Skeletal muscle tissue (tissue), 4 donors: ENCODE data around the gene METTL25B. TPM values are rescaled to one million over a fixed set of nuclear protein-coding genes. Genes with fewer than 3 reads are reported as not detected.

Experiments used
- H3K27ac ChIP-seq: one replicate; pipeline ENCODE4 v1.7.0; 2013; ENCODE audit warnings: mild to moderate bottlenecking, low read depth, low read length, inconsistent platforms
- H3K27me3 ChIP-seq, 3 donors: one replicate each; pipeline ENCODE4 v1.7.0; 2013; ENCODE audit warnings: low read length in 3 of 3; ENCODE audit not compliant: control insufficient read depth in 3 of 3, insufficient read depth in 3 of 3
- H3K36me3 ChIP-seq, 3 donors: one replicate each; pipeline ENCODE4 v1.7.0; 2013; ENCODE audit warnings: low read length in 3 of 3; ENCODE audit not compliant: control insufficient read depth in 3 of 3, insufficient read depth in 3 of 3
- H3K4me1 ChIP-seq, 3 donors: one replicate each; pipeline ENCODE4 v1.7.0; 2013; ENCODE audit warnings: low read length in 3 of 3, mild to moderate bottlenecking in 3 of 3; ENCODE audit not compliant: control insufficient read depth in 3 of 3, insufficient read depth in 3 of 3
- H3K4me3 ChIP-seq, 3 donors: one replicate each; pipeline ENCODE4 v1.7.0; 2013; ENCODE audit warnings: low read length in 3 of 3
- H3K9ac ChIP-seq, 3 donors: one replicate each; pipeline ENCODE4 v1.7.0; 2013; ENCODE audit warnings: low read length in 3 of 3, mild to moderate bottlenecking in 3 of 3, moderate library complexity in 2 of 3, low read depth in 1 of 3
- H3K9me3 ChIP-seq, 3 donors: one replicate each; pipeline ENCODE4 v1.7.0; 2013; ENCODE audit warnings: low read length in 3 of 3; ENCODE audit not compliant: control insufficient read depth in 3 of 3
- total RNA-seq: library from RNA; depleted of rRNA; stranded (reverse); fragments of >200 nt; gene quantifications from one replicate; pipeline ENCODE4 v1.2.3, GENCODE V29; 2014
- donor health status: Osteomylitis.

Gene METTL25B
- total RNA-seq, 1 donor from 2014 or later: 4.2 TPM

- Histone ChIP-seq H3K27ac (peak within 1 kb of the TSS; percentile 93), H3K9ac (peak within 1 kb of the TSS; percentile 81 to 93 (median 86)), H3K9me3 (no peaks in the 10 kb centered on the region), H3K36me3 (peaks cover 36 to 44% (median 38%) of the 10 kb centered on the region in 3 donors), H3K27me3 (no peaks in the 10 kb centered on the region), H3K4me3 (peak within 1 kb of the TSS; percentile 84 to 100 (median 95)), H3K4me1 (peaks cover 22 to 35% (median 28%) of the 10 kb centered on the region in 3 donors)
These were observed 12.6 kb downstream of the METTL25B start, which contains the start of gene MRPL24 for GRCh38 chr1:156740741-156741480. MRPL24 (minus strand) TSS chr1:156741088; CDS start chr1:156738704, 2,384 bp downstream.

DNA sequence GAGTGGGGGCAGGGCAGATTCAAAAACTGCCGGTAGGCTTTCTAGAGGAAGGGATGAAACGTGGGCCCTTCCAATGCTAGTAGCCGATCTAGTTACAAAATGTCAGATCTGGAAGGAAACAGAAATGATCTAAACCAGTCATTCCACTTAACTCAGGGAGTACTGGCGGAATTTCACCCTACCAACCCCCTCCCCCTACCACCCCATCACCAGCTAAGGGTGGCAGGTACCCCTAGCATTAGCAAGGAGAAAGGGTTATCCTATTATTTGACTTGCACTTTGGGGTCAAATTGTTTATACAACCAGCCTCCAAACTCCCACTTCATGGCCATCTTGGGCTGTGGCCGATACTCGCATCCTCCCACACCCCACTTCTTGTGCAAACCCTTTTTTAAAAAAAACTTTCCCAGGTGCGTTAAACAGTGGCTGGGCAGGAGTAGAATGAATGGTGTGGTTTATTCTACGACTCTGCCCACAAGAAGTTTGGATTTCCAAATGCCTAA, 13.3 kb downstream of the METTL25B start:
- Histone ChIP-seq H3K9ac (peak overlapping the region; percentile 64 to 86 (median 70)), H3K36me3 (peaks cover 34 to 42% (median 36%) of the 10 kb centered on the region in 3 donors), H3K27me3 (no peaks in the 10 kb centered on the region), H3K4me3 (peak overlapping the region; percentile 70 to 76 (median 76)), H3K27ac (peak overlapping the region; percentile 93), H3K4me1 (peaks cover 28 to 41% (median 34%) of the 10 kb centered on the region in 3 donors), H3K9me3 (no peaks in the 10 kb centered on the region)

GRCh38 chr1:156742017-156742416, 13.7 kb downstream of the METTL25B start:
- peaks cover 32 to 38% (median 35%) of the 10 kb centered on the region in 3 donors for H3K36me3 ChIP-seq
- H3K4me3 ChIP-seq: peak overlapping the region in 2 of 3 donors; percentile 70 to 76
- H3K27ac ChIP-seq: peak overlapping the region; percentile 93
- H3K9me3 ChIP-seq: no peaks in the 10 kb centered on the region
- H3K27me3 ChIP-seq: no peaks in the 10 kb centered on the region
- no peak overlapping the region for H3K9ac ChIP-seq
- H3K4me1 ChIP-seq: peaks cover 30 to 45% (median 34%) of the 10 kb centered on the region in 3 donors

DNA sequence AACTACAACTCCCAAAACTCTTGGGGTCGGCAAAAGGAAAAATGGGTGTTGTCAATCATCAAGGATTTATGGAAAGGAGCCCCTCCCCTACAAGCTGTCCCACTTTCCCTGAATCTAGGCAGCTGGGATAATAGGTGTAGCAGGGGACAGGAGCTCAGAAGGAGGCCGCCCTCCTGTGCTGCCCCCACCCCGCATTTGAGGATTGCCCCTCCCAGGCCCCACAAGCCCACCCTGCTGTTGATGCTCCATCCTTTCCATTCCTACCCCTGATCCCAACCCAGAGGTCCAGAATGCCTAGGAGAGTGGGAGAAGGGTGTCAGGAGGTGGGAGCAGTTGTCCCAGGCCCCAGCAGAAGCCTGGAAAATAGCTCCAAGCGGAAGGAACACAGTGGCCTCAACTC, 14.5 kb downstream of the METTL25B start:
- Histone ChIP-seq H3K9ac (no peak overlapping the region), H3K9me3 (no peaks in the 10 kb centered on the region), H3K4me1 (peaks cover 36 to 52% (median 40%) of the 10 kb centered on the region in 3 donors), H3K4me3 (no peak overlapping the region), H3K27ac (no peak overlapping the region), H3K36me3 (peaks cover 26 to 30% (median 27%) of the 10 kb centered on the region in 3 donors), H3K27me3 (no peaks in the 10 kb centered on the region)

- Histone ChIP-seq H3K27me3 (no peaks in the 10 kb centered on the region), H3K9ac (no peak overlapping the region), H3K9me3 (no peaks in the 10 kb centered on the region), H3K36me3 (peaks cover 19 to 27% (median 22%) of the 10 kb centered on the region in 3 donors), H3K4me3 (no peak overlapping the region), H3K4me1 (peaks cover 45 to 60% (median 48%) of the 10 kb centered on the region in 3 donors), H3K27ac (no peak overlapping the region)
These were observed 15.4 kb downstream of the METTL25B start for GRCh38 chr1:156743367-156744302.

DNA sequence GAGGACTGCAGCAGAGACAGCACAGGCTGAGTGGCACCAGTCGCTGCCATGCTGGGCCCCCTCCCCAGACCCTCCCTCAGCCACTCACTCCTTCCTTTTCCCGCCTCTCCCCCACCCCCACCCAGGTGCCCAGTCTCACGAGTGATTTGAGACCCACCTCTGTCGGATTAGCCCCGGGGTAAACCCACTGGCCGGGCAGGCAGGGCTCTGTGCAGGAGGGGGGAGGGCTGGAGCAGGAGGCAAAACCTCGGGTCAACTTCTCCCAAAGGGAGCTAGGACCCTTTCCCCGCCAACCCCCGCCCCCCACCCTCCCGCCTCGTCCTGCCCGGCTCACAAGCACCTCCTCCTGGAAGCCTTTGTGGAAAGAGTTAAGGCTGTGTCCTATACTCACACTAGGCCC, 16.1 kb downstream of the METTL25B start:
- H3K4me3 ChIP-seq: no peak overlapping the region
- no peak overlapping the region for H3K27ac ChIP-seq
- H3K36me3 ChIP-seq: peaks cover 19 to 27% (median 22%) of the 10 kb centered on the region in 3 donors
- H3K9me3 ChIP-seq: no peaks in the 10 kb centered on the region
- H3K9ac ChIP-seq: peak overlapping the region in 1 of 3 donors; percentile 43
- no peaks in the 10 kb centered on the region for H3K27me3 ChIP-seq
- H3K4me1 ChIP-seq: peaks cover 52 to 64% (median 55%) of the 10 kb centered on the region in 3 donors

GRCh38 chr1:156744786-156745419, 16.6 kb downstream of the METTL25B start:
- peak overlapping the region in 2 of 3 donors; percentile 43 to 96 for H3K9ac ChIP-seq
- peak overlapping the region; percentile 100 for H3K27ac ChIP-seq
- no peaks in the 10 kb centered on the region for H3K9me3 ChIP-seq
- H3K4me1 ChIP-seq: peaks cover 56 to 65% (median 59%) of the 10 kb centered on the region in 3 donors
- no peak overlapping the region for H3K4me3 ChIP-seq
- no peaks in the 10 kb centered on the region for H3K27me3 ChIP-seq
- H3K36me3 ChIP-seq: peaks cover 19 to 31% (median 22%) of the 10 kb centered on the region in 3 donors

DNA sequence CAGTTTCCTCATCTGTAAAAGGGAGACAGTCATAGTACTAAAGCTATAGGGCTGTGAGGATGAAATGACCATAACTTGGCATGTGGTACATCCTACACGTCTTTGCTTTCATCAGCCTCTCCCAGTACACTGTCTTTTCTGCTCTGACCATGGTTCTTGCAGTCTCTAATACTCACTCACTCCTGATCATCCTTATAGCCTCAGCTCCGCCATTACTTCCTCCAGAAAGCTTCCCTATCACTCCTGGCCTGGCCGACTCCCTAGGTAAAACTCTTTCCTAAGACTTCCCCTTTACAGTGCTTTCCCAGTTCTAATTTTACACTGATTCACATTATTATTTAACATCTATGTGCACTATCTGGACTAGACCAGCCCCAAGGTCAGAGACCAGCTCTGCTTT, 17.6 kb downstream of the METTL25B start:
- Histone ChIP-seq H3K4me3 (peak overlapping the region; percentile 64 to 93 (median 89)), H3K27ac (peak overlapping the region; percentile 100), H3K36me3 (peaks cover 19 to 31% (median 22%) of the 10 kb centered on the region in 3 donors), H3K9ac (peak overlapping the region in 2 of 3 donors; percentile 63 to 96), H3K4me1 (peaks cover 57 to 66% (median 60%) of the 10 kb centered on the region in 3 donors), H3K9me3 (no peaks in the 10 kb centered on the region), H3K27me3 (no peaks in the 10 kb centered on the region)

DNA sequence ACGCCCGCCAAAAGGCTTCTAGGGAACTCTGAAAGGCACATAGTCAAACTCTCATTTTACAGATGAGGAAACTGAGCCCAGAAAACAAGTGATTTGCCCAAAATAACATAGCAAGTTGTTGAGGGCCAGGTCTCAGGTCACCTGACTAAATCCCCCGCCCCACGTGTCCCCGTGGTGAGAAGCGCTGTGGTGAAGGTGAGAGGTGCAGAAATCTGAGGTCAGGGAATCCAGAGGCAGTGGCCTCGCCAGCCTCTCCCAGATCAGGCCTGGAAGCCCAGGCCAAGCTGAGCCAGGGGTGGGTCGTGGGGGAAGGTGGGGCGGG, 18.1 kb downstream of the METTL25B start:
- H3K4me3 ChIP-seq: peak overlapping the region; percentile 89 to 93 (median 92)
- no peaks in the 10 kb centered on the region for H3K9me3 ChIP-seq
- peak overlapping the region; percentile 100 for H3K27ac ChIP-seq
- H3K9ac ChIP-seq: peak overlapping the region in 2 of 3 donors; percentile 63 to 96
- H3K36me3 ChIP-seq: peaks cover 19 to 31% (median 22%) of the 10 kb centered on the region in 3 donors
- peaks cover 55 to 65% (median 59%) of the 10 kb centered on the region in 3 donors for H3K4me1 ChIP-seq
- H3K27me3 ChIP-seq: no peaks in the 10 kb centered on the region
